GM23338 (cell line): Measurements from ENCODE around the gene HRH2. TPM values are rescaled to one million over a fixed set of nuclear protein-coding genes. Genes with fewer than 3 reads are reported as not detected.

Experiments
- ATAC-seq: fragments of 200-7000 bp; cut with Tn5 transposase; 3 replicates; pipeline ENCODE4 v1.9.1; 2020
- DNase-seq: peaks from one replicate; pipeline ENCODE4 v3.0.0-alpha.2; 2015; ENCODE audit warnings: low spot score
- H2AFZ ChIP-seq: fragments of 200-600 bp; sonication (generic); 2 replicates; pipeline ENCODE4 v1.8.0; 2016; ENCODE audit warnings: antibody characterized with exemption, mild to moderate bottlenecking, moderate library complexity
- H3F3A ChIP-seq: fragments of 200-600 bp; sonication (generic); replicated peaks from 2 replicates; pipeline ENCODE4 v1.8.0; 2017; ENCODE audit warnings: antibody characterized with exemption, mixed run types, low read depth
- H3K27ac ChIP-seq: fragments of 200-600 bp; sonication (generic); 2 replicates; pipeline ENCODE4 v1.6.1; 2016; ENCODE audit warnings: low read depth
- H3K27me3 ChIP-seq: fragments of 200-600 bp; sonication (generic); 2 replicates; pipeline ENCODE4 v1.8.0; 2016; ENCODE audit warnings: mild to moderate bottlenecking, mixed run types, moderate library complexity; ENCODE audit not compliant: insufficient read depth
- H3K36me3 ChIP-seq: fragments of 200-600 bp; sonication (generic); 2 replicates; pipeline ENCODE4 v1.8.0; 2016; ENCODE audit warnings: mild to moderate bottlenecking; ENCODE audit not compliant: insufficient read depth
- H3K4me1 ChIP-seq: fragments of 200-600 bp; sonication (generic); 2 replicates; pipeline ENCODE4 v1.8.0; 2016; ENCODE audit warnings: mild to moderate bottlenecking, moderate library complexity; ENCODE audit not compliant: insufficient read depth
- H3K4me2 ChIP-seq: fragments of 200-600 bp; sonication (generic); 2 replicates; pipeline ENCODE4 v1.7.1; 2017; ENCODE audit warnings: mixed run types
- H3K4me3 ChIP-seq: fragments of 200-600 bp; sonication (generic); 2 replicates; pipeline ENCODE4 v1.6.1; 2016; ENCODE audit warnings: mixed run types
- H3K79me2 ChIP-seq: fragments of 200-600 bp; sonication (generic); replicated peaks from 2 replicates; pipeline ENCODE4 v1.8.0; 2017; ENCODE audit warnings: mild to moderate bottlenecking; ENCODE audit not compliant: insufficient read depth
- H3K9me2 ChIP-seq: fragments of 200-600 bp; sonication (generic); 2 replicates; pipeline ENCODE4 v1.8.0; 2017; ENCODE audit not compliant: insufficient read depth
- H4K20me1 ChIP-seq: fragments of 200-600 bp; sonication (generic); replicated peaks from 2 replicates; pipeline ENCODE4 v1.8.0; 2017; ENCODE audit warnings: mild to moderate bottlenecking; ENCODE audit not compliant: insufficient read depth
- H3K27ac Mint-ChIP-seq: 2 replicates; pipeline ENCODE4 v1.8.0; 2020; ENCODE audit warnings: inconsistent platforms, mild to moderate bottlenecking, moderate library complexity, mixed read lengths
- H3K27me3 Mint-ChIP-seq: 3 replicates; pipeline ENCODE4 v1.8.0; 2022; ENCODE audit warnings: low read depth, mild to moderate bottlenecking, moderate library complexity, mixed read lengths, inconsistent platforms; ENCODE audit not compliant: insufficient read depth, poor library complexity
- H3K36me3 Mint-ChIP-seq: 3 replicates; pipeline ENCODE4 v1.8.0; 2021; ENCODE audit warnings: low read depth, mild to moderate bottlenecking, inconsistent platforms, moderate library complexity, mixed read lengths
- H3K4me1 Mint-ChIP-seq: 3 replicates; pipeline ENCODE4 v1.8.0; 2020; ENCODE audit warnings: mild to moderate bottlenecking, inconsistent platforms, mixed read lengths
- H3K4me3 Mint-ChIP-seq: 3 replicates; pipeline ENCODE4 v1.8.0; 2021; ENCODE audit warnings: moderate library complexity, mild to moderate bottlenecking, inconsistent platforms, mixed read lengths
- H3K9me3 Mint-ChIP-seq: 3 replicates; pipeline ENCODE4 v1.8.0; 2020; ENCODE audit warnings: moderate library complexity, mild to moderate bottlenecking, inconsistent platforms, mixed read lengths
- CREB1 ChIP-seq: fragments of 250-450 bp; sonication (Bioruptor Pico); IDR thresholded peaks from 2 replicates; pipeline ENCODE4 v1.5.0; 2020; ENCODE audit warnings: low read depth, mild to moderate bottlenecking, moderate library complexity
- CTCF ChIP-seq, 2 experiments: fragments of 200-600 bp in 1 of 2; sonication (generic) in 1 of 2; conservative IDR thresholded peaks; 2 replicates each; pipeline versions ENCODE4 v1.5.1 to v1.6.1; 2016 to 2017; ENCODE audit warnings: antibody characterized with exemption in 2 of 2, low read depth in 2 of 2, mild to moderate bottlenecking in 2 of 2, moderate library complexity in 1 of 2
- ETS1 ChIP-seq: IDR thresholded peaks from 2 replicates; pipeline ENCODE4 v1.6.1; 2016; ENCODE audit warnings: antibody characterized with exemption
- EZH2 ChIP-seq: fragments of 200-600 bp; sonication (generic); IDR thresholded peaks from one replicate; pipeline ENCODE4 v1.8.0; 2017; ENCODE audit warnings: antibody characterized with exemption, mild to moderate bottlenecking, low read depth; ENCODE audit not compliant: unreplicated experiment
- EZH2phosphoT487 ChIP-seq: fragments of 200-600 bp; sonication (generic); IDR thresholded peaks from one replicate; pipeline ENCODE4 v1.8.1; 2018; ENCODE audit warnings: antibody characterized with exemption; ENCODE audit not compliant: unreplicated experiment
- JUNB ChIP-seq: IDR thresholded peaks from one replicate; pipeline ENCODE4 v1.6.1; 2016; ENCODE audit warnings: antibody characterized with exemption; ENCODE audit not compliant: unreplicated experiment
- NANOG ChIP-seq: IDR thresholded peaks from 2 replicates; pipeline ENCODE4 v1.6.1; 2016; ENCODE audit warnings: antibody characterized with exemption, borderline replicate concordance
- POLR2AphosphoS5 ChIP-seq: IDR thresholded peaks from 2 replicates; pipeline ENCODE4 v1.6.1; 2016; ENCODE audit warnings: antibody characterized with exemption, low read depth
- STAT1 ChIP-seq: IDR thresholded peaks from one replicate; pipeline ENCODE4 v1.6.1; 2016; ENCODE audit warnings: antibody characterized with exemption; ENCODE audit not compliant: unreplicated experiment
- ZNF114 ChIP-seq: fragments of 250-450 bp; sonication (Bioruptor Pico); IDR thresholded peaks from 2 replicates; pipeline ENCODE4 v1.5.0; 2020; ENCODE audit warnings: mild to moderate bottlenecking, moderate library complexity
- ZNF331 ChIP-seq: fragments of 250-450 bp; sonication (Bioruptor Pico); IDR thresholded peaks from 2 replicates; pipeline ENCODE4 v1.5.0; 2020; ENCODE audit warnings: low read depth, mild to moderate bottlenecking, moderate library complexity
- polyA plus RNA-seq: library from polyadenylated mRNA; unstranded; fragments of >200 nt; fragmentation: Nextera tagmentation; extraction: Ambion mirVana; gene quantifications from 2 replicates; pipeline ENCODE4 v1.2.1, GENCODE V29; 2016
- total RNA-seq: library from RNA; depleted of rRNA; stranded (reverse); fragments of >200 nt; shearing (Covaris generic); gene quantifications from 2 replicates; pipeline ENCODE4 v1.2.3, GENCODE V29; 2014
- TF ChIP-seq, protein P1 (sequence below): IDR thresholded peaks from one replicate; pipeline ENCODE4 v1.6.1; 2018; ENCODE audit warnings: antibody characterized with exemption; ENCODE audit not compliant: unreplicated experiment

The HRH2 gene
- total and polyA plus RNA-seq, 2 experiments from 2014 or later, result 6.8 to 7.0 TPM

DNA sequence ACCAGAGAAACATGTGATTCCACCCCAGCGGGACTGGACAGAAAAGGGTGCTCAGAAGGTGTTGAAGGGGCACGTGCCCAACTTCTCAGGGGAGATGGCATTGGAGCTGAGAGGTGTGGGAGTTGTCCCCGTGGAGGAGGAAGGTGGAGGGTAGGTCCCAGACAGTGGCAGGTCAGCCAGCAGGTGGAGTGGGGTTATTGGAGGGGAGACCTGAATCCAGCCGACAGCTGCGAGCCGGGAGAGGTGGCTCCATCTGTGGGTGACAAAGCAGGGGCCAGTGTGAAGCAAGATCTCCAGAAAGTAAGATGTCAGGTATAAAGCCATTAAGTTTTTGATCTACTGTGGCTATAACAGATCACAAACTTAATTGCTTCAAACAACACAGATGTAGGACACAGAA is 75.1 kb downstream of the HRH2 start (continued):
- TF ChIP-seq CTCF (conservative IDR thresholded peaks at IDR 0.05; ENCODE audit: low read depth in 2 of 2), result peak in 1 of 2 experiments; percentile 40; a peak in 2 of 4 replicates

DNA sequence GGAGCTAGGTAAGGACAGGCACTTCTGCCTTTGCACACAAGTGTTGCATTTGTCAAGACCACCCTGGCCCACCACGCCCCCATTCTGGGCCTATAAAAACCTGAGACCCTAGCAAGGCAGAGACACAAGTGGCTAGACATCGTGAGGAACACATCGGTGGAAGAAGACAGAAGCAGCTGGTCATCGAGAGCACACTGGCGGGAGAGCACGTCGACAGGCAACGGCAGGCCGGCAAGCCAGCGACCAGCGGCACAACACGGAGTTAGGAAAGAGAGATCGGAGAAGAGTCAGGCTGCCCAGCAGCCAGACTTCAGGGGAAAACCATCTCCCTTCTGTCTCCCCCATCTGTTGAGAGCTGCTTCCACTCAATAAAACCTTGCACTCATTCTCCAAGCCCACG is 76.1 kb downstream of the HRH2 start:
- no peak overlapping the region for H3K4me3 Mint-ChIP-seq
- no peak for TF ChIP-seq EZH2phosphoT487
- TF ChIP-seq ETS1, result no peak
- no peak for TF ChIP-seq POLR2AphosphoS5
- TF ChIP-seq ZNF331 (CRISPR knock-in tag), result no peak
- TF ChIP-seq CTCF (conservative IDR thresholded peaks at IDR 0.05; ENCODE audit: low read depth in 2 of 2), result no peak
- TF ChIP-seq, protein P1, sequence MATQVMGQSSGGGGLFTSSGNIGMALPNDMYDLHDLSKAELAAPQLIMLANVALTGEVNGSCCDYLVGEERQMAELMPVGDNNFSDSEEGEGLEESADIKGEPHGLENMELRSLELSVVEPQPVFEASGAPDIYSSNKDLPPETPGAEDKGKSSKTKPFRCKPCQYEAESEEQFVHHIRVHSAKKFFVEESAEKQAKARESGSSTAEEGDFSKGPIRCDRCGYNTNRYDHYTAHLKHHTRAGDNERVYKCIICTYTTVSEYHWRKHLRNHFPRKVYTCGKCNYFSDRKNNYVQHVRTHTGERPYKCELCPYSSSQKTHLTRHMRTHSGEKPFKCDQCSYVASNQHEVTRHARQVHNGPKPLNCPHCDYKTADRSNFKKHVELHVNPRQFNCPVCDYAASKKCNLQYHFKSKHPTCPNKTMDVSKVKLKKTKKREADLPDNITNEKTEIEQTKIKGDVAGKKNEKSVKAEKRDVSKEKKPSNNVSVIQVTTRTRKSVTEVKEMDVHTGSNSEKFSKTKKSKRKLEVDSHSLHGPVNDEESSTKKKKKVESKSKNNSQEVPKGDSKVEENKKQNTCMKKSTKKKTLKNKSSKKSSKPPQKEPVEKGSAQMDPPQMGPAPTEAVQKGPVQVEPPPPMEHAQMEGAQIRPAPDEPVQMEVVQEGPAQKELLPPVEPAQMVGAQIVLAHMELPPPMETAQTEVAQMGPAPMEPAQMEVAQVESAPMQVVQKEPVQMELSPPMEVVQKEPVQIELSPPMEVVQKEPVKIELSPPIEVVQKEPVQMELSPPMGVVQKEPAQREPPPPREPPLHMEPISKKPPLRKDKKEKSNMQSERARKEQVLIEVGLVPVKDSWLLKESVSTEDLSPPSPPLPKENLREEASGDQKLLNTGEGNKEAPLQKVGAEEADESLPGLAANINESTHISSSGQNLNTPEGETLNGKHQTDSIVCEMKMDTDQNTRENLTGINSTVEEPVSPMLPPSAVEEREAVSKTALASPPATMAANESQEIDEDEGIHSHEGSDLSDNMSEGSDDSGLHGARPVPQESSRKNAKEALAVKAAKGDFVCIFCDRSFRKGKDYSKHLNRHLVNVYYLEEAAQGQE, result no peak
- no peak for TF ChIP-seq NANOG
- no peak for TF ChIP-seq ZNF114
- TF ChIP-seq JUNB, result no peak
- TF ChIP-seq EZH2, result no peak
- TF ChIP-seq STAT1, result no peak
- TF ChIP-seq CREB1, result no peak

More for the DNA sequence above, 76.1 kb downstream of the HRH2 start:
- H3K4me1 ChIP-seq, result no peaks in the 10 kb centered on the region
- H3F3A ChIP-seq, result 0 out of 2 replicates have a peak, but pooled peaks cover 4% of the 10 kb centered on the region
- Mint-ChIP-seq H3K27me3 (peaks cover 9% of the 10 kb centered on the region), H3K4me1 (peaks cover 16% of the 10 kb centered on the region), H3K9me3 (peaks cover 4% of the 10 kb centered on the region; the same call in 2 of the 3 replicates), H3K27ac (no peak overlapping the region), H3K36me3 (peaks cover 3% of the 10 kb centered on the region; the same call in 1 of the 3 replicates)
- H2AFZ ChIP-seq, result no peak overlapping the region
- H3K4me2 ChIP-seq, result no peak overlapping the region
- no peaks in the 10 kb centered on the region for H3K36me3 ChIP-seq
- H3K27ac ChIP-seq, result no peak overlapping the region
- H3K27me3 ChIP-seq, result no peaks in the 10 kb centered on the region
- H3K4me3 ChIP-seq, result no peak overlapping the region
- H4K20me1 ChIP-seq, result no peaks in the 10 kb centered on the region
- no peak for DNase-seq
- H3K9me2 ChIP-seq, result no peaks in the 10 kb centered on the region
- no peak for ATAC-seq
- no peaks in the 10 kb centered on the region for H3K79me2 ChIP-seq
